Prostate gland (tissue), 2 donors: ENCODE measurements around the gene ZSWIM1.

Experiments used
- CTCF ChIP-seq, 4 experiments: fragments of 200-600 bp in 2 of 4; fragments of 450-650 bp in 2 of 4; sonication (generic) in 2 of 4; IDR thresholded peaks; 1 replicate in 3 of 4; 2 replicates in 1 of 4; pipeline ENCODE4 v1.5.1; 2016 to 2019; ENCODE audit warnings: antibody characterized with exemption in 4 of 4, mild to moderate bottlenecking in 2 of 4, moderate library complexity in 2 of 4
- POLR2A ChIP-seq: fragments of 450-650 bp; IDR thresholded peaks from one replicate; pipeline ENCODE4 v1.6.1; 2016; ENCODE audit warnings: antibody characterized with exemption, mild to moderate bottlenecking

- TF ChIP-seq CTCF (IDR thresholded peaks at IDR 0.05) (no peak), POLR2A (no peak)
Observed at GRCh38 chr20:45909336-45909808, 28.3 kb downstream of the ZSWIM1 start.
